ENCODE results near the gene ZNF711. TPM values are rescaled to one million over a fixed set of nuclear protein-coding genes. Genes with fewer than 3 reads are reported as not detected.
"Not testable (repeated sequence)": the region's sequence is repeated elsewhere in the genome, so short reads cannot be mapped to it uniquely, and the experiment has no call there.

Gene ZNF711
- total RNA-seq, 1 donor from 2014 or later: 12.5 TPM

GRCh38 chrX:85303544-85303943, 59.8 kb downstream of the ZNF711 start:
- FAIRE-seq (no peak), DNase-seq (ENCODE audit: low read depth) (no peak)
- Histone ChIP-seq H3K4me3 (ENCODE audit: insufficient read depth, low read depth, low read length) (no peak overlapping the region), H3K9ac (ENCODE audit: low read length) (no peak overlapping the region), H2AFZ (ENCODE audit: low read depth, low read length) (no peak overlapping the region), H3K79me2 (ENCODE audit: insufficient read depth, low read length) (no peaks in the 10 kb centered on the region), H3K27ac (ENCODE audit: low read depth, low read length) (no peak overlapping the region), H3K4me2 (ENCODE audit: low read length) (no peak overlapping the region), H3K27me3 (ENCODE audit: insufficient read depth, low read length) (no peaks in the 10 kb centered on the region), H3K36me3 (ENCODE audit: insufficient read depth, low read length) (no peaks in the 10 kb centered on the region), H3K4me1 (ENCODE audit: insufficient read depth, low read length) (no peaks in the 10 kb centered on the region), H3K9me3 (ENCODE audit: insufficient read depth, low read depth, low read length) (no peaks in the 10 kb centered on the region), H4K20me1 (ENCODE audit: insufficient read depth, low read length) (no peaks in the 10 kb centered on the region)
- Mint-ChIP-seq H3K9me3 (ENCODE audit: unreplicated experiment) (no peaks in the 10 kb centered on the region), H3K4me3 (ENCODE audit: unreplicated experiment) (no peak overlapping the region), H3K27me3 (ENCODE audit: low read depth, unreplicated experiment) (no peaks in the 10 kb centered on the region), H3K4me1 (ENCODE audit: low read depth, unreplicated experiment) (no peaks in the 10 kb centered on the region), H3K27ac (ENCODE audit: unreplicated experiment) (no peak overlapping the region), H3K36me3 (ENCODE audit: low read depth, unreplicated experiment) (no peaks in the 10 kb centered on the region)
- TF ChIP-seq EZH2 (IDR thresholded peaks at IDR 0.05; ENCODE audit: insufficient read depth, low read length): no peak
- TF ChIP-seq, protein P1, sequence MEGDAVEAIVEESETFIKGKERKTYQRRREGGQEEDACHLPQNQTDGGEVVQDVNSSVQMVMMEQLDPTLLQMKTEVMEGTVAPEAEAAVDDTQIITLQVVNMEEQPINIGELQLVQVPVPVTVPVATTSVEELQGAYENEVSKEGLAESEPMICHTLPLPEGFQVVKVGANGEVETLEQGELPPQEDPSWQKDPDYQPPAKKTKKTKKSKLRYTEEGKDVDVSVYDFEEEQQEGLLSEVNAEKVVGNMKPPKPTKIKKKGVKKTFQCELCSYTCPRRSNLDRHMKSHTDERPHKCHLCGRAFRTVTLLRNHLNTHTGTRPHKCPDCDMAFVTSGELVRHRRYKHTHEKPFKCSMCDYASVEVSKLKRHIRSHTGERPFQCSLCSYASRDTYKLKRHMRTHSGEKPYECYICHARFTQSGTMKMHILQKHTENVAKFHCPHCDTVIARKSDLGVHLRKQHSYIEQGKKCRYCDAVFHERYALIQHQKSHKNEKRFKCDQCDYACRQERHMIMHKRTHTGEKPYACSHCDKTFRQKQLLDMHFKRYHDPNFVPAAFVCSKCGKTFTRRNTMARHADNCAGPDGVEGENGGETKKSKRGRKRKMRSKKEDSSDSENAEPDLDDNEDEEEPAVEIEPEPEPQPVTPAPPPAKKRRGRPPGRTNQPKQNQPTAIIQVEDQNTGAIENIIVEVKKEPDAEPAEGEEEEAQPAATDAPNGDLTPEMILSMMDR (IDR thresholded peaks at IDR 0.05; ENCODE audit: insufficient read depth, low read depth, low read length): no peak

DNA sequence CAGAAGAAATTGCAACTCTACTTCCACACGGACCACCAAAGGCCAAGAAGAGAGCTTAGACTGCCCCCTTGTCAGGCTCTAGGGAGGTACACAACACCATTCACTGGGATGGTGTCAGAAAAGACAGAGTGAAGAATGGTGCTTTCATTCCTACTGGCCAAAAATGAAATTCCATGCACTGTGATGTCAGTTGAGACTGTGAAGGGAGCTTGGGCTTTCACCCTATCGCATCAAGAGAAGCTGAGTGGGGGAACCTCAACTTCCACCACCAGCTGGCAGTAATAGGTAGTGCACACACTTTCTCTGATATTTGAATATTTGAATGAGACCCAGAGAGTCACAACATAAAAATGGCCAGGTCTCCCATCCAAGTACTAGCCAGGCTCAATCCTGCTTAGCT, 65.9 kb downstream of the ZNF711 start:
- H4K20me1 ChIP-seq (ENCODE audit: insufficient read depth, low read length): no peaks in the 10 kb centered on the region
- no peak overlapping the region for H2AFZ ChIP-seq (ENCODE audit: low read depth, low read length)
- H3K79me2 ChIP-seq (ENCODE audit: insufficient read depth, low read length): no peaks in the 10 kb centered on the region
- FAIRE-seq: peak; percentile 56
- H3K27me3 ChIP-seq (ENCODE audit: insufficient read depth, low read length): no peaks in the 10 kb centered on the region
- no peak overlapping the region for H3K9ac ChIP-seq (ENCODE audit: low read length)
- H3K9me3 ChIP-seq (ENCODE audit: insufficient read depth, low read depth, low read length): no peaks in the 10 kb centered on the region
- H3K4me1 ChIP-seq (ENCODE audit: insufficient read depth, low read length): no peaks in the 10 kb centered on the region
- no peak for DNase-seq (ENCODE audit: low read depth)
- Mint-ChIP-seq H3K9me3 (ENCODE audit: unreplicated experiment) (no peaks in the 10 kb centered on the region), H3K36me3 (ENCODE audit: low read depth, unreplicated experiment) (no peaks in the 10 kb centered on the region), H3K27me3 (ENCODE audit: low read depth, unreplicated experiment) (no peaks in the 10 kb centered on the region), H3K4me3 (ENCODE audit: unreplicated experiment) (no peak overlapping the region), H3K27ac (ENCODE audit: unreplicated experiment) (no peak overlapping the region), H3K4me1 (ENCODE audit: low read depth, unreplicated experiment) (no peaks in the 10 kb centered on the region)
- no peaks in the 10 kb centered on the region for H3K36me3 ChIP-seq (ENCODE audit: insufficient read depth, low read length)
- H3K4me3 ChIP-seq (ENCODE audit: insufficient read depth, low read depth, low read length): no peak overlapping the region
- no peak overlapping the region for H3K4me2 ChIP-seq (ENCODE audit: low read length)
- H3K27ac ChIP-seq (ENCODE audit: low read depth, low read length): no peak overlapping the region
- TF ChIP-seq EZH2 (IDR thresholded peaks at IDR 0.05; ENCODE audit: insufficient read depth, low read length): no peak
- TF ChIP-seq, protein P1 (IDR thresholded peaks at IDR 0.05; ENCODE audit: insufficient read depth, low read depth, low read length): no peak

- not testable (repeated sequence) for FAIRE-seq; H3K27ac Mint-ChIP-seq (ENCODE audit: unreplicated experiment); H3K9me3 Mint-ChIP-seq (ENCODE audit: unreplicated experiment); H4K20me1 ChIP-seq (ENCODE audit: insufficient read depth, low read length); H3K4me1 ChIP-seq (ENCODE audit: insufficient read depth, low read length); H3K4me3 ChIP-seq (ENCODE audit: insufficient read depth, low read depth, low read length); H3K36me3 Mint-ChIP-seq (ENCODE audit: low read depth, unreplicated experiment); H3K9me3 ChIP-seq (ENCODE audit: insufficient read depth, low read depth, low read length); H2AFZ ChIP-seq (ENCODE audit: low read depth, low read length); H3K79me2 ChIP-seq (ENCODE audit: insufficient read depth, low read length); H3K36me3 ChIP-seq (ENCODE audit: insufficient read depth, low read length); H3K4me1 Mint-ChIP-seq (ENCODE audit: low read depth, unreplicated experiment); H3K27ac ChIP-seq (ENCODE audit: low read depth, low read length); H3K9ac ChIP-seq (ENCODE audit: low read length); H3K4me2 ChIP-seq (ENCODE audit: low read length); H3K4me3 Mint-ChIP-seq (ENCODE audit: unreplicated experiment); DNase-seq (ENCODE audit: low read depth); H3K27me3 ChIP-seq (ENCODE audit: insufficient read depth, low read length); H3K27me3 Mint-ChIP-seq (ENCODE audit: low read depth, unreplicated experiment)
Measured at GRCh38 chrX:85311348-85311747, 67.6 kb downstream of the ZNF711 start.

Other genes with a start within 250 kb of the ZNF711 start
- 15.9 and 18.2 TPM in 2 replicates for gene APOOL, start 240.1 kb upstream of the ZNF711 start, total RNA-seq
- 0.09 and 0.19 TPM in 2 replicates for gene SATL1, start 212 bp upstream of the ZNF711 start, total RNA-seq
- gene POF1B, start 135.7 kb downstream of the ZNF711 start, total RNA-seq: not detected in 2 replicates